ENCODE measurements around the gene SNCG. TPM values are rescaled to one million over a fixed set of nuclear protein-coding genes. Genes with fewer than 3 reads are reported as not detected.

SNCG gene
- total RNA-seq, 2 donors from 2014 or later = 0.60 to 2.7 TPM

DNA sequence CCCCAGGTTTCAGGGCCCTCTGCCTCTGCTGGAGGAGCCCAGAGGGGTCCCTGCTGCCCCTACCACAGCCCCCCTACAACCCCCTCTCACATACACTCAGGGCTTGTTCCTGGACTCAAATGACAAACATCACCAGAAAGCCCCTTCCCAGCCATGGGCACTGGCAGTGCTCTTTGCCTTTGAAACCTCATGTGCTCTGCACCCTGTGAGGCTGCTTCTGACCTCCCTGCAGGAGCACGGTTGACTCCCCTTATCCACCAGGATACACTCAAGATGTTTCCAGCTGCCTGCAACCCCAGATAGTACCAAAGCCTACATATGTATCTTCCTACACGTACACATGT, 6.4 kb downstream of the SNCG start:
- Histone ChIP-seq H3K9me3 (ENCODE audit: control insufficient read depth, low read length) (no peaks in the 10 kb centered on the region), H3K4me1 (ENCODE audit: control insufficient read depth, insufficient read depth, low read length) (peaks cover 4% of the 10 kb centered on the region), H3K27ac (ENCODE audit: low read depth, low read length) (no peak overlapping the region), H3K4me3 (ENCODE audit: low read length) (no peak overlapping the region), H3K9ac (ENCODE audit: extremely low read depth, low read length, poor library complexity, severe bottlenecking) (no peak overlapping the region), H3K27me3 (ENCODE audit: control insufficient read depth, insufficient read depth, low read length, poor library complexity, severe bottlenecking) (no peaks in the 10 kb centered on the region), H3K36me3 (ENCODE audit: control insufficient read depth, insufficient read depth, low read length) (no peaks in the 10 kb centered on the region)
- no peak for DNase-seq
- WGBS, 2 experiments (ENCODE audit: insufficient coverage in 1 of 2, insufficient read length in 1 of 2) = 94% methylated on average over 2 of the region's 2 CpGs; no CpG with 5 or more reads in 1 of the 2 experiments
- H3K36me3 Mint-ChIP-seq (ENCODE audit: low read depth) = no peaks in the 10 kb centered on the region
- H3K27ac Mint-ChIP-seq = no peak overlapping the region
- H3K4me3 Mint-ChIP-seq = no peak overlapping the region
- no peaks in the 10 kb centered on the region for H3K9me3 Mint-ChIP-seq
- H3K27me3 Mint-ChIP-seq (ENCODE audit: insufficient read depth) = no peaks in the 10 kb centered on the region
- H3K4me1 Mint-ChIP-seq = peaks cover 15% of the 10 kb centered on the region
- TF ChIP-seq, protein P1, sequence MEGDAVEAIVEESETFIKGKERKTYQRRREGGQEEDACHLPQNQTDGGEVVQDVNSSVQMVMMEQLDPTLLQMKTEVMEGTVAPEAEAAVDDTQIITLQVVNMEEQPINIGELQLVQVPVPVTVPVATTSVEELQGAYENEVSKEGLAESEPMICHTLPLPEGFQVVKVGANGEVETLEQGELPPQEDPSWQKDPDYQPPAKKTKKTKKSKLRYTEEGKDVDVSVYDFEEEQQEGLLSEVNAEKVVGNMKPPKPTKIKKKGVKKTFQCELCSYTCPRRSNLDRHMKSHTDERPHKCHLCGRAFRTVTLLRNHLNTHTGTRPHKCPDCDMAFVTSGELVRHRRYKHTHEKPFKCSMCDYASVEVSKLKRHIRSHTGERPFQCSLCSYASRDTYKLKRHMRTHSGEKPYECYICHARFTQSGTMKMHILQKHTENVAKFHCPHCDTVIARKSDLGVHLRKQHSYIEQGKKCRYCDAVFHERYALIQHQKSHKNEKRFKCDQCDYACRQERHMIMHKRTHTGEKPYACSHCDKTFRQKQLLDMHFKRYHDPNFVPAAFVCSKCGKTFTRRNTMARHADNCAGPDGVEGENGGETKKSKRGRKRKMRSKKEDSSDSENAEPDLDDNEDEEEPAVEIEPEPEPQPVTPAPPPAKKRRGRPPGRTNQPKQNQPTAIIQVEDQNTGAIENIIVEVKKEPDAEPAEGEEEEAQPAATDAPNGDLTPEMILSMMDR (conservative IDR thresholded peaks at IDR 0.05) = no peak

GRCh38 chr10:86965986-86966654, 7.7 kb downstream of the SNCG start:
- TF ChIP-seq, protein P1 (conservative IDR thresholded peaks at IDR 0.05) = no peak
- H3K27ac ChIP-seq (ENCODE audit: low read depth, low read length) = no peak overlapping the region
- H3K4me3 Mint-ChIP-seq = no peak overlapping the region
- H3K27ac Mint-ChIP-seq = peak overlapping the region; percentile 90
- H3K27me3 Mint-ChIP-seq (ENCODE audit: insufficient read depth) = peaks cover 3% of the 10 kb centered on the region
- no peak overlapping the region for H3K9ac ChIP-seq (ENCODE audit: extremely low read depth, low read length, poor library complexity, severe bottlenecking)
- no peak overlapping the region for H3K4me3 ChIP-seq (ENCODE audit: low read length)
- no peaks in the 10 kb centered on the region for H3K36me3 Mint-ChIP-seq (ENCODE audit: low read depth)
- no peaks in the 10 kb centered on the region for H3K9me3 ChIP-seq (ENCODE audit: control insufficient read depth, low read length)
- DNase-seq = no peak
- no peaks in the 10 kb centered on the region for H3K36me3 ChIP-seq (ENCODE audit: control insufficient read depth, insufficient read depth, low read length)
- 77 to 78% methylated on average over 4 to 10 of the region's 11 CpGs for WGBS, 2 experiments (ENCODE audit: insufficient coverage in 1 of 2, insufficient read length in 1 of 2)
- H3K27me3 ChIP-seq (ENCODE audit: control insufficient read depth, insufficient read depth, low read length, poor library complexity, severe bottlenecking) = peaks cover 9% of the 10 kb centered on the region
- no peaks in the 10 kb centered on the region for H3K9me3 Mint-ChIP-seq
- H3K4me1 Mint-ChIP-seq = peaks cover 13% of the 10 kb centered on the region
- H3K4me1 ChIP-seq (ENCODE audit: control insufficient read depth, insufficient read depth, low read length) = peaks cover 4% of the 10 kb centered on the region

GRCh38 chr10:86967481-86967941, 9.1 kb downstream of the SNCG start:
- no peak overlapping the region for H3K4me3 Mint-ChIP-seq
- TF ChIP-seq, protein P1 (conservative IDR thresholded peaks at IDR 0.05) = no peak
- WGBS, 2 experiments (ENCODE audit: insufficient coverage in 1 of 2, insufficient read length in 1 of 2) = 91 to 95% methylated on average over 4 to 7 of the region's 7 CpGs
- H3K9me3 Mint-ChIP-seq = no peaks in the 10 kb centered on the region
- no peak overlapping the region for H3K9ac ChIP-seq (ENCODE audit: extremely low read depth, low read length, poor library complexity, severe bottlenecking)
- H3K36me3 ChIP-seq (ENCODE audit: control insufficient read depth, insufficient read depth, low read length) = no peaks in the 10 kb centered on the region
- H3K27me3 ChIP-seq (ENCODE audit: control insufficient read depth, insufficient read depth, low read length, poor library complexity, severe bottlenecking) = peaks cover 23% of the 10 kb centered on the region
- H3K9me3 ChIP-seq (ENCODE audit: control insufficient read depth, low read length) = no peaks in the 10 kb centered on the region
- H3K27me3 Mint-ChIP-seq (ENCODE audit: insufficient read depth) = peaks cover 13% of the 10 kb centered on the region
- no peaks in the 10 kb centered on the region for H3K36me3 Mint-ChIP-seq (ENCODE audit: low read depth)
- no peak for DNase-seq
- H3K27ac ChIP-seq (ENCODE audit: low read depth, low read length) = no peak overlapping the region
- H3K4me1 ChIP-seq (ENCODE audit: control insufficient read depth, insufficient read depth, low read length) = peaks cover 4% of the 10 kb centered on the region
- H3K4me3 ChIP-seq (ENCODE audit: low read length) = no peak overlapping the region
- peaks cover 16% of the 10 kb centered on the region for H3K4me1 Mint-ChIP-seq
- H3K27ac Mint-ChIP-seq = no peak overlapping the region

All from endodermal cell (in vitro differentiated cells).